Cerebellar cortex (tissue), 1 donor: ENCODE measurements around the gene FAM50A.

Experiments
- DNase-seq: peaks from one replicate; pipeline ENCODE4 v3.0.0-alpha.2; 2015; ENCODE audit warnings: low spot score

The FAM50A gene

GRCh38 chrX:154440623-154441357 is 3.2 kb upstream of the FAM50A start:
- DNase-seq = no peak

DNA sequence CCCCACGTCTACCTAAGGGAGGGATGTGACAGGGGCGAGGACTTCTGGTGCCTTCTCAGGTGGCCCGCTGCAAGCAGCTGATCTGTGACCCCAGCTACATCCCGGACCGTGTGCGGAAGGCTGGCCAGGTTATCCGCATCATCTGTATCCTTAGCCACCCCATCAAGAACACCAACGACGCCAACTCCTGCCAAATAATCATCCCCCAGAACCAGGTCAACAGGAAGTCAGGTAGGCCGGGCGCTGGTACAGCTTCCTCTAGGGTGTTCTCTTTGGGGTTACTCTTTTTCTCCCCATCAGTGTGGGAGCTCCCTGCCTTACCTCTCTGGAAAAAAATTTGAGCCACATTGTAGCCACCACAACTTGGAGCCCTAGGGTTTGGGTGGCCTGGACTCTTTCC is 2.4 kb upstream of the FAM50A start:
- DNase-seq = no peak

- DNase-seq = no peak
Observed at GRCh38 chrX:154441984-154442707, 1.8 kb upstream of the FAM50A start.

- no peak for DNase-seq
Observed at GRCh38 chrX:154443479-154443910, 446 bp upstream of the FAM50A start.

- no peak for DNase-seq
Observed at GRCh38 chrX:154444755-154445246, 860 bp downstream of the FAM50A start.

- no peak for DNase-seq
Observed at GRCh38 chrX:154445776-154446175, 1.8 kb downstream of the FAM50A start.

DNA sequence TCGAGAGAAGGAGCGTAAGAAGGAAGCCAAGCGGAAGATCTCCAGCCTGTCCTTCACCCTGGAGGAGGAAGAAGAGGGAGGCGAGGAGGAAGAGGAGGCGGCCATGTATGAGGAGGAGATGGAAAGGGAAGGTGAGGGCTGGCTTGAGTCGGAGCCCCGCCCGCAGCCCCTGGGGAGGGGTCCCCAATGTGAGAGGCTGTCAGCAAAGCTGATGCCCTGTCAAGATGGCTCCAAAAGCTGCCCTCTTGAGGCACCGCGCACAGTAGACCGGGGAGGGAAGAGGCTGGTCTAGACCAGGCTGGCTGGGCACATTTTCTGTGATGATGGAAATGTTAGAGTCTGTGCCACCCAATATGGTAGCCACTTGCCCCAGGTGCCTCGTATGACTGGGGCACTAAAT is 2.5 kb downstream of the FAM50A start:
- DNase-seq = no peak

- no peak for DNase-seq
Observed at GRCh38 chrX:154448484-154448883, 4.5 kb downstream of the FAM50A start.

- no peak for DNase-seq
Observed at GRCh38 chrX:154449618-154450017, 5.7 kb downstream of the FAM50A start.

DNA sequence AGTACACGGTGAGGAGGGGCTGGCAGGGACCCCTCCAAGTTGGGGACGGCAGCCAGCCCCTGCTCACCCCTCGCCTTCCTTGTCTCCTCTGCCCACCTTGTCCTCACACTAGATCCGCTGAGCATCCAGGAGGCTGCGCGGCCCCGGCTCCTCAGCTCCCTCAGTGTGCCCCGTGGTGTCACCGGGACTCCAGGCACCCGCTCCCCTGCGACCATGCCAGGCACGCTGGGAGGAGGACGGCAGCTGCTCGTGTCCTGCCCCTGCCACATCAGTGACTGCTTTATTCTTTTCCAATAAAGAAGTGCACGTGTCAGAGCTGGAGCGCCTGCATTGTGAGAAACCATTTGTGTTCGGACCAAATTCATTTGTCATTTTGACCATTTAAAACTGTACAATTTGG is 6.4 kb downstream of the FAM50A start:
- DNase-seq = no peak

GRCh38 chrX:154452823-154453222 is 8.9 kb downstream of the FAM50A start:
- DNase-seq = no peak

- DNase-seq = no peak
Observed at GRCh38 chrX:154457491-154458115, 13.7 kb downstream of the FAM50A start.

- DNase-seq = no peak
Observed at GRCh38 chrX:154458116-154458953, 14.4 kb downstream of the FAM50A start, which contains the start of gene PLXNA3. PLXNA3 (plus strand) TSS chrX:154458281; CDS start chrX:154460184, 1,903 bp downstream.

GRCh38 chrX:154458954-154459778 is 15.2 kb downstream of the FAM50A start:
- no peak for DNase-seq

DNA sequence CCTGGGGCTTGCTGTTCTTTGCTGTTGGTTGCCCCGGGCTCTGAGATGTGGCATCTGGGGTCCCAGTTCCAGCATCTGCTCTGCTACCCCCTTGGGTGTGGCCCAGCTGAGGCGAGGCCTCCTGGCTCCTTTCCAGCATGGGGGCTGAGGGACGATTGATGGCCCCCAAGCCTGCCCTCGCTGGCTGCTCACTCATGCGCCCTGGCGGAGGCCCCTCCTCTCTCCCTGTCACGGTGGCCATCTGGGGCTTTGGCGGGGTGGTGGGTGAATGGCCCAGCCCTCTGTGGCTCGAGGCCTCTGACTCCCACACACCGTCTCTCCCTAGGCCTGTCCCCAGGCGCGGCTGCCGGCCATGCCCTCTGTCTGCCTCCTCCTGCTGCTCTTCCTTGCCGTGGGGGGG is 15.9 kb downstream of the FAM50A start:
- no peak for DNase-seq

DNA sequence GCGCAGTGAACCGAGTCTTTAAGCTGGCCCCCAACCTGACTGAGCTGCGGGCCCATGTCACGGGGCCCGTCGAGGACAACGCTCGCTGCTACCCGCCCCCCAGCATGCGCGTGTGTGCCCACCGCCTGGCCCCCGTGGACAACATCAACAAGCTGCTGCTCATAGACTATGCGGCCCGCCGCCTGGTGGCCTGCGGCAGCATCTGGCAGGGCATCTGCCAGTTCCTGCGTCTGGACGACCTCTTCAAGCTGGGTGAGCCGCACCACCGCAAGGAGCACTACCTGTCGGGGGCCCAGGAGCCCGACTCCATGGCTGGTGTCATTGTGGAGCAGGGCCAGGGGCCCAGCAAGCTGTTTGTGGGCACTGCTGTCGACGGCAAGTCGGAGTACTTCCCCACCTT is 16.4 kb downstream of the FAM50A start:
- DNase-seq = no peak

- no peak for DNase-seq
Observed at GRCh38 chrX:154462396-154462795, 18.5 kb downstream of the FAM50A start.

GRCh38 chrX:154463611-154464220 is 19.8 kb downstream of the FAM50A start:
- DNase-seq = no peak

DNA sequence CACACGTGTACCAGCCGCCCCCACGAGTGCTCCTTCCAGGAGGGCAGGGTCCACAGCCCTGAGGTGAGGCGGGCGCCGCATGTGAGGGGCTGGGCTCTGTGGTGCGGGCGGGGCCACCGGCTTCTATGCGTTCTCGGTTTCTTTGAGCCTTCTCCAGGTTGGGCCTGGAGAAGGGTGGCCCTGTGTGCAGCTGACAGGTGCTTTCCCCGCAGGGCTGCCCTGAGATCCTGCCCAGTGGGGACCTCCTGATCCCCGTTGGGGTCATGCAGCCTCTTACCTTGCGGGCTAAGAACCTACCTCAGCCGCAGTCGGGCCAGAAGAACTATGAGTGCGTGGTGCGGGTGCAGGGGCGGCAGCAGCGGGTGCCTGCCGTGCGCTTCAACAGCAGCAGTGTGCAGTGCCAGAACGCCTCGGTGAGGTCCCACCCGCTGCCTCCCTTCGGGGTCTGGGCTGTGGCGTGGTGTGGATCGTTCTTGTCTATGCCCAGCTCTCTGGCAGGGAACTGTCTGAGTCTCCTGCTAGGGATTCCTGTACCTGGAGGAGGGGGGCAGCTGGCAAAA is 20.9 kb downstream of the FAM50A start:
- no peak for DNase-seq

- no peak for DNase-seq
Observed at GRCh38 chrX:154465601-154466000, 21.7 kb downstream of the FAM50A start.
